GM21825 (cell line): ENCODE data around the gene CTNNA3.

Experiments
- ATAC-seq: cut with Tn5 transposase; IDR thresholded peaks from one replicate; pipeline ENCODE4 v1.9.1; 2021; ENCODE audit warnings: mild to moderate bottlenecking, moderate library complexity; ENCODE audit not compliant: unreplicated experiment

The CTNNA3 gene

GRCh38 chr10:66273966-66274519 is 1422.0 kb downstream of the CTNNA3 start:
- ATAC-seq: no peak

- ATAC-seq: no peak
Measured at GRCh38 chr10:66265398-66265797, 1430.6 kb downstream of the CTNNA3 start.

GRCh38 chr10:66259836-66260235 is 1436.2 kb downstream of the CTNNA3 start:
- no peak for ATAC-seq

- ATAC-seq: no peak
Measured at GRCh38 chr10:66258693-66259092, 1437.3 kb downstream of the CTNNA3 start.

GRCh38 chr10:66257801-66258200 is 1438.2 kb downstream of the CTNNA3 start:
- no peak for ATAC-seq

- ATAC-seq: no peak
Measured at GRCh38 chr10:66252986-66253385, 1443.0 kb downstream of the CTNNA3 start.

- ATAC-seq: no peak
Measured at GRCh38 chr10:66246177-66246576, 1449.8 kb downstream of the CTNNA3 start.

GRCh38 chr10:66244953-66245352 is 1451.0 kb downstream of the CTNNA3 start:
- ATAC-seq: no peak

- ATAC-seq: no peak
Measured at GRCh38 chr10:66242885-66243284, 1453.1 kb downstream of the CTNNA3 start.

GRCh38 chr10:66239062-66239461 is 1456.9 kb downstream of the CTNNA3 start:
- no peak for ATAC-seq

GRCh38 chr10:66238343-66238742 is 1457.7 kb downstream of the CTNNA3 start:
- no peak for ATAC-seq

GRCh38 chr10:66234872-66235271 is 1461.1 kb downstream of the CTNNA3 start:
- no peak for ATAC-seq

GRCh38 chr10:66228887-66229286 is 1467.1 kb downstream of the CTNNA3 start:
- no peak for ATAC-seq

- ATAC-seq: no peak
Measured at GRCh38 chr10:66223656-66224055, 1472.3 kb downstream of the CTNNA3 start.

GRCh38 chr10:66222462-66223046 is 1473.4 kb downstream of the CTNNA3 start:
- ATAC-seq: no peak

GRCh38 chr10:66218981-66219587 is 1476.9 kb downstream of the CTNNA3 start:
- no peak for ATAC-seq

GRCh38 chr10:66218289-66218688 is 1477.7 kb downstream of the CTNNA3 start:
- no peak for ATAC-seq

GRCh38 chr10:66215920-66216319 is 1480.1 kb downstream of the CTNNA3 start:
- ATAC-seq: no peak

- ATAC-seq: no peak
Measured at GRCh38 chr10:66214721-66215404, 1481.1 kb downstream of the CTNNA3 start.

- no peak for ATAC-seq
Measured at GRCh38 chr10:66209025-66209424, 1487.0 kb downstream of the CTNNA3 start.

GRCh38 chr10:66204838-66205237 is 1491.2 kb downstream of the CTNNA3 start:
- no peak for ATAC-seq

GRCh38 chr10:66202101-66202500 is 1493.9 kb downstream of the CTNNA3 start:
- no peak for ATAC-seq
